CD14-positive monocyte (primary cell): ENCODE measurements around the gene PRDM5. TPM values are rescaled to one million over a fixed set of nuclear protein-coding genes. Genes with fewer than 3 reads are reported as not detected.

Source experiments
- DNase-seq, 3 donors: peaks; one replicate each; pipeline ENCODE4 v3.0.0-alpha.2; 2011 to 2022
- H2AFZ ChIP-seq: 2 replicates; pipeline ENCODE4 v1.6.0; 2012; ENCODE audit warnings: mild to moderate bottlenecking, low read depth, low read length, inconsistent platforms; ENCODE audit not compliant: insufficient read depth, poor library complexity, severe bottlenecking
- H3K27ac ChIP-seq, 2 donors: 1 replicate in 1 of 2; 2 replicates in 1 of 2; pipeline ENCODE4 v1.5.1; 2012 to 2013; ENCODE audit warnings: low read length in 2 of 2, control low read depth in 1 of 2, inconsistent platforms in 1 of 2, low read depth in 1 of 2, mild to moderate bottlenecking in 1 of 2
- H3K27me3 ChIP-seq, 2 donors: one replicate each; pipeline versions ENCODE4 v1.6.0 to v1.6.1; 2011 to 2013; ENCODE audit warnings: low read length in 2 of 2; ENCODE audit not compliant: control insufficient read depth in 2 of 2, insufficient read depth in 2 of 2
- H3K36me3 ChIP-seq, 2 donors: replicated peaks in 1 of 2; 1 replicate in 1 of 2; 2 replicates in 1 of 2; pipeline versions ENCODE4 v1.5.1 to v1.6.1; 2012 to 2013; ENCODE audit warnings: low read length in 2 of 2, control low read depth in 1 of 2, inconsistent platforms in 1 of 2, mild to moderate bottlenecking in 1 of 2; ENCODE audit not compliant: insufficient read depth in 2 of 2, control insufficient read depth in 1 of 2
- H3K4me1 ChIP-seq, 2 donors: 1 replicate in 1 of 2; 2 replicates in 1 of 2; pipeline versions ENCODE4 v1.5.1 to v1.6.1; 2012 to 2013; ENCODE audit warnings: low read length in 2 of 2, control low read depth in 1 of 2, inconsistent platforms in 1 of 2, mild to moderate bottlenecking in 1 of 2, moderate library complexity in 1 of 2; ENCODE audit not compliant: insufficient read depth in 2 of 2, control insufficient read depth in 1 of 2
- H3K4me2 ChIP-seq: replicated peaks from 2 replicates; pipeline ENCODE3; 2012; ENCODE audit warnings: low read length, moderate library complexity, mild to moderate bottlenecking; ENCODE audit not compliant: poor library complexity, severe bottlenecking; ENCODE audit errors: extremely low read depth
- H3K4me3 ChIP-seq, 3 experiments: fragments of 200-600 bp in 1 of 3; sonication (generic) in 1 of 3; replicated peaks in 1 of 3; 1 replicate in 2 of 3; 2 replicates in 1 of 3; pipeline ENCODE4 v1.5.1; 2011 to 2013; ENCODE audit warnings: low read length in 3 of 3, mild to moderate bottlenecking in 3 of 3, control low read depth in 2 of 3, low read depth in 2 of 3, inconsistent platforms in 1 of 3, moderate library complexity in 1 of 3
- H3K79me2 ChIP-seq: 2 replicates; pipeline ENCODE4 v1.6.0; 2012; ENCODE audit warnings: mild to moderate bottlenecking, control low read depth, inconsistent platforms, low read length, moderate library complexity; ENCODE audit not compliant: insufficient read depth
- H3K9ac ChIP-seq: 2 replicates; pipeline ENCODE4 v1.6.0; 2017; ENCODE audit warnings: low read length, mild to moderate bottlenecking; ENCODE audit not compliant: insufficient read depth, poor library complexity, severe bottlenecking
- H3K9me3 ChIP-seq, 2 donors: replicated peaks in 1 of 2; 1 replicate in 1 of 2; 2 replicates in 1 of 2; pipeline versions ENCODE4 v1.5.1 to v1.6.1; 2012 to 2013; ENCODE audit warnings: low read length in 2 of 2, control low read depth in 1 of 2; ENCODE audit not compliant: control insufficient read depth in 1 of 2, insufficient read depth in 1 of 2
- H4K20me1 ChIP-seq: 2 replicates; pipeline ENCODE4 v1.6.0; 2012; ENCODE audit warnings: mild to moderate bottlenecking, low read length, control low read depth, moderate library complexity; ENCODE audit not compliant: insufficient read depth
- H3K27ac Mint-ChIP-seq, 7 donors: one replicate each; pipeline ENCODE4 v1.8.0; 2020; ENCODE audit warnings: mild to moderate bottlenecking in 7 of 7, mixed read lengths in 7 of 7, moderate library complexity in 6 of 7, inconsistent platforms in 2 of 7
- H3K27me3 Mint-ChIP-seq, 3 donors: one replicate each; pipeline ENCODE4 v1.8.0; 2021 to 2022; ENCODE audit warnings: low read depth in 3 of 3, mild to moderate bottlenecking in 3 of 3, mixed read lengths in 3 of 3, moderate library complexity in 3 of 3, inconsistent platforms in 1 of 3
- H3K36me3 Mint-ChIP-seq, 2 donors: one replicate each; pipeline ENCODE4 v1.8.0; 2020; ENCODE audit warnings: mixed read lengths in 2 of 2, inconsistent platforms in 1 of 2, mild to moderate bottlenecking in 1 of 2
- H3K4me1 Mint-ChIP-seq: one replicate; pipeline ENCODE4 v1.8.0; 2020; ENCODE audit warnings: mild to moderate bottlenecking, mixed read lengths
- H3K4me3 Mint-ChIP-seq, 2 donors: one replicate each; pipeline ENCODE4 v1.8.0; 2020; ENCODE audit warnings: mild to moderate bottlenecking in 2 of 2, mixed read lengths in 2 of 2, moderate library complexity in 1 of 2
- H3K9me3 Mint-ChIP-seq, 7 donors: one replicate each; pipeline ENCODE4 v1.8.0; 2020 to 2022; ENCODE audit warnings: mixed read lengths in 7 of 7, mild to moderate bottlenecking in 6 of 7, moderate library complexity in 6 of 7, inconsistent platforms in 2 of 7
- WGBS: methylation state at CpG from one replicate; pipeline ENCODE4 v1.1.5; 2013; ENCODE audit warnings: missing lambda C conversion rate; ENCODE audit not compliant: insufficient coverage; 5-methylcytosine and 5-hydroxymethylcytosine counted together
- intact Hi-C, 2 donors: fragments of 100-400 bp; cut with micrococcal nuclease; formaldehyde crosslinking; loops; one replicate each; pipeline versions ENCODE4 v1.15.0 to v1.15.1; 2023
- polyA plus RNA-seq, 3 donors: library from polyadenylated mRNA; depleted of rRNA in 1 of 3; unstranded in 2 of 3; stranded (reverse) in 1 of 3; fragments of 300-500 nt in 2 of 3; fragments of >200 nt in 1 of 3; fragmentation: Illumina TruSeq in 2 of 3; gene quantifications; 1 replicate in 2 of 3; 2 replicates in 1 of 3; pipeline ENCODE4 v1.2.3, GENCODE V29; 2012 to 2021
- TF ChIP-seq, protein P1 (sequence below): fragments of 200-600 bp; IDR thresholded peaks from one replicate; pipeline ENCODE4 v1.8.0; 2022; ENCODE audit warnings: antibody characterized with exemption, mild to moderate bottlenecking

PRDM5 gene
- polyA plus RNA-seq, 3 donors: 0.12 to 0.25 (median 0.17) TPM

DNA sequence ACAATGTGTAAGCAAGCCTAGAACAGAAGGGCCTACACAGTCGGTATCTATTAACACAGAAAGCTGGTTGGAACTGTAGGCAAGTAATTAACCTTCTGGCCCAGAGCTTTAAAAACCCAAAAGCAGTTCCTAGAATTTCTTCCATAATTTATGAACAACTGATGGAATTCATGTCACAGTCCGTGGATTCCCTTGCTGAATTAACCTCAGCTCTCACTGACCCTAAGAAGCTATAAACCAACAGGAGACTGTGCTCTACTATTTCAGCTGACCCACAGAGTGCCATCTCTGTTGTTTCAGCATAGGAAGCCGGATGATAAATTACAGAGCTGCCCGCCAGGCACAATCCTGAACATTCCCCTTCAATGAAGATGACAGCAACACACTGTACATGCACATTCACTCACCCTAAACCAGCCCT lies 157.3 kb downstream of the PRDM5 start:
- peak overlapping the region in 1 of 2 donors; percentile 40 for H3K27ac ChIP-seq
- H3K27me3 Mint-ChIP-seq: peaks cover 0 to 2% (median 0%) of the 10 kb centered on the region in 3 donors
- peak overlapping the region; percentile 54 for H2AFZ ChIP-seq
- no peaks in the 10 kb centered on the region for H3K36me3 Mint-ChIP-seq
- peaks cover 8 to 13% of the 10 kb centered on the region in 2 donors for H3K4me1 ChIP-seq
- intact Hi-C loops: no loop called here
- TF ChIP-seq, protein P1, sequence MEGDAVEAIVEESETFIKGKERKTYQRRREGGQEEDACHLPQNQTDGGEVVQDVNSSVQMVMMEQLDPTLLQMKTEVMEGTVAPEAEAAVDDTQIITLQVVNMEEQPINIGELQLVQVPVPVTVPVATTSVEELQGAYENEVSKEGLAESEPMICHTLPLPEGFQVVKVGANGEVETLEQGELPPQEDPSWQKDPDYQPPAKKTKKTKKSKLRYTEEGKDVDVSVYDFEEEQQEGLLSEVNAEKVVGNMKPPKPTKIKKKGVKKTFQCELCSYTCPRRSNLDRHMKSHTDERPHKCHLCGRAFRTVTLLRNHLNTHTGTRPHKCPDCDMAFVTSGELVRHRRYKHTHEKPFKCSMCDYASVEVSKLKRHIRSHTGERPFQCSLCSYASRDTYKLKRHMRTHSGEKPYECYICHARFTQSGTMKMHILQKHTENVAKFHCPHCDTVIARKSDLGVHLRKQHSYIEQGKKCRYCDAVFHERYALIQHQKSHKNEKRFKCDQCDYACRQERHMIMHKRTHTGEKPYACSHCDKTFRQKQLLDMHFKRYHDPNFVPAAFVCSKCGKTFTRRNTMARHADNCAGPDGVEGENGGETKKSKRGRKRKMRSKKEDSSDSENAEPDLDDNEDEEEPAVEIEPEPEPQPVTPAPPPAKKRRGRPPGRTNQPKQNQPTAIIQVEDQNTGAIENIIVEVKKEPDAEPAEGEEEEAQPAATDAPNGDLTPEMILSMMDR: no peak
- no peak overlapping the region for H3K4me3 ChIP-seq
- H3K4me2 ChIP-seq: peak overlapping the region; percentile 11
- no peak for DNase-seq
- H3K27me3 ChIP-seq: no peaks in the 10 kb centered on the region
- peaks cover 13% of the 10 kb centered on the region for H3K4me1 Mint-ChIP-seq
- WGBS: 77% methylated on average over 4 of the region's 4 CpGs
- no peaks in the 10 kb centered on the region for H3K9me3 ChIP-seq
- no peaks in the 10 kb centered on the region for H3K36me3 ChIP-seq
- no peak overlapping the region for H3K4me3 Mint-ChIP-seq
- H3K9me3 Mint-ChIP-seq: peaks cover 0 to 4% (median 0%) of the 10 kb centered on the region in 7 donors
- peak overlapping the region in 2 of 7 donors; percentile 46 to 48 for H3K27ac Mint-ChIP-seq
- no peak overlapping the region for H3K9ac ChIP-seq
- no peaks in the 10 kb centered on the region for H3K79me2 ChIP-seq
- H4K20me1 ChIP-seq: no peaks in the 10 kb centered on the region

DNA sequence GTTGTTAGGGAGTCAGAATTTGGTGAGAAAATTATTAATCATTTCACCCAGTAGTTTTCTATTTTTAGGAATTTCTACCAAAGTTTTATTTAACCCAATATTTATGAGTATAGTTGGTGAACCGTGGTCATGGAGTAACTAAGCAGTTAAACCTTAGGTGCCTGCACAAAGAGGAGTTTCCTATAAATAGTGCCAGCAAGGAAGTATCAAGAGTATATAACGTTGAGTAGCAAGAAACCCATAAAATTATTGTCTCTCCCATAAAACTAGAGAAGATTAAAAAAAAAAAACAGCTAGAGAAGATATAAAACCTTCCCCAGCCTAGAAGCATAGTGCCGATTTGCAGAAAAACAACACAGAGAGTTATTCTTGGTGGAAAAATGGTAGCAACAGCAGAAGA lies 158.9 kb downstream of the PRDM5 start:
- H4K20me1 ChIP-seq: no peaks in the 10 kb centered on the region
- H3K9me3 ChIP-seq: no peaks in the 10 kb centered on the region
- TF ChIP-seq, protein P1: no peak
- Mint-ChIP-seq H3K4me3 (no peak overlapping the region), H3K27me3 (peaks cover 0 to 2% (median 0%) of the 10 kb centered on the region in 3 donors), H3K4me1 (peaks cover 13% of the 10 kb centered on the region), H3K9me3 (peaks cover 0 to 4% (median 2%) of the 10 kb centered on the region in 7 donors), H3K27ac (no peak overlapping the region), H3K36me3 (no peaks in the 10 kb centered on the region)
- DNase-seq: no peak
- no peak overlapping the region for H3K9ac ChIP-seq
- no peak overlapping the region for H2AFZ ChIP-seq
- no peaks in the 10 kb centered on the region for H3K27me3 ChIP-seq
- no peaks in the 10 kb centered on the region for H3K36me3 ChIP-seq
- no peak overlapping the region for H3K4me2 ChIP-seq
- no peak overlapping the region for H3K27ac ChIP-seq
- H3K79me2 ChIP-seq: no peaks in the 10 kb centered on the region
- no peak overlapping the region for H3K4me3 ChIP-seq
- WGBS: no CpG with 5 or more reads among the region's 3 CpGs
- intact Hi-C loops: no loop called here
- H3K4me1 ChIP-seq: peaks cover 8 to 13% of the 10 kb centered on the region in 2 donors
